Right cardiac atrium (tissue), 5 donors: ENCODE results near the gene TCF20. TPM values are rescaled to one million over a fixed set of nuclear protein-coding genes. Genes with fewer than 3 reads are reported as not detected.

Source experiments
- ATAC-seq, 2 donors: fragments of 200-7000 bp; cut with Tn5 transposase; one replicate each; pipeline versions ENCODE4 v1.8.0 to v1.9.1; 2020; ENCODE audit warnings: moderate library complexity in 2 of 2, mild to moderate bottlenecking in 1 of 2
- DNase-seq, 3 donors: peaks; one replicate each; pipeline ENCODE4 v3.0.0-alpha.2; 2020
- H3K27ac ChIP-seq: one replicate; pipeline ENCODE4 v1.5.1; 2013; ENCODE audit warnings: mild to moderate bottlenecking, low read length, control low read depth, moderate library complexity
- H3K27me3 ChIP-seq: one replicate; pipeline ENCODE4 v1.6.1; 2013; ENCODE audit not compliant: control insufficient read depth, insufficient read depth
- H3K4me1 ChIP-seq: one replicate; pipeline ENCODE4 v1.6.1; 2013; ENCODE audit warnings: low read length; ENCODE audit not compliant: control insufficient read depth, insufficient read depth
- H3K4me3 ChIP-seq: one replicate; pipeline ENCODE4 v1.5.1; 2013; ENCODE audit warnings: low read length, control low read depth
- H3K9me3 ChIP-seq: one replicate; pipeline ENCODE4 v1.6.1; 2013; ENCODE audit warnings: low read length; ENCODE audit not compliant: control insufficient read depth
- WGBS: extraction: QIAGEN DNeasy Blood & Tissue Kit; methylation state at CpG from one replicate; pipeline ENCODE4 v1.1.7; 2013; 5-methylcytosine and 5-hydroxymethylcytosine counted together
- intact Hi-C, 4 donors: fragments of 100-400 bp; cut with DNase I; formaldehyde crosslinking; loops; one replicate each; pipeline versions ENCODE4 v1.11.0 to v1.14.0; 2022 to 2023
- polyA plus RNA-seq: library from polyadenylated mRNA; stranded (reverse); fragments of 200-250 nt; gene quantifications from one replicate; pipeline ENCODE4 v1.2.3, GENCODE V29; 2013
- total RNA-seq, 4 donors: library from RNA; stranded (reverse); fragmentation: NEBNext Ultra II Directional; extraction: Animal tissue kit (Norgen Biotek cat#: 25700); gene quantifications; one replicate each; pipeline ENCODE4 v1.2.1, GENCODE V29; 2021
- donor health status: healthy with polysubstance abuse.
- donor health status: DM: no; HTN: yes; CAD: no.
- donor health status: DM: no; HTN: no; CAD: no.
- donor health status: DM: no; HTN: yes; CAD: no; lungs with severe emphysema.
- donor health status: DM: yes; HTN: yes; CAD: no.

Gene TCF20
- total and polyA plus RNA-seq, 5 donors, result 6.5 to 19.6 (median 17.4) TPM

DNA sequence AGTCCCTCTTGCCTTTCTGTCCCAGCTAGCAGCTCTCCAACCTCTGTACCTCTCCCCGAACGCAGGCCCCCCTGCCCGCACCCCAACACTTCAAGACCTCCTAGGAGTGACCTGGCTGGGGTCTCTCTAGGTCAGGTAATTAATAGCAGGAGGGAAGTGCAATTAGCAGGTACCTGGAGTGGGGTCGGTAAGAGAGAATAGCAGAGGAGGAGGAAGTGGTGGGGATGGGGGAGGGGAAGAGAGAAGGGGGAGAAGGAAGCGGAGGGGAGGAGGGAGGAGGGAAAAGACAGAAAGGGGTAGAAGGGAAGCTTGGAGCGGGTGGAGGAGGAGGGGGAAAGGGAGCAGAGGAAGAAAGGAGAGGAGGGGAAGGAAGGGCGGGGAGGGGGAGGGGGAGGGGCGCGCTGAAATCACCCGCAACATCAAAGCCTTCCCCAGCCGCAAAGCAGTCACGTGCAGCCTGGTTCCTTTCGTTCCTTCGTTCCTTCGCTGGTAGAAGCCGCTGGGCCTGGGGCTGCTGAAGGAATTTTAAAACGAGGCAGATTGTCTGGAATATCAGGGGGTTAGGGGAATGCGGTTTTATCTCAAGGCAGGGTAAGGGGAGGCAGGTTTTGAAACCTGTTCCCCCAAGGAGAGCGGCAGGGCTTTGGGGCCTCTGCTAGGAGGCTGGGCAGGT, 29.3 kb upstream of the TCF20 start:
- Histone ChIP-seq H3K4me1 (peaks cover 2% of the 10 kb centered on the region), H3K9me3 (no peaks in the 10 kb centered on the region), H3K4me3 (no peak overlapping the region), H3K27ac (no peak overlapping the region), H3K27me3 (no peaks in the 10 kb centered on the region)
- peak in 2 of 3 donors; percentile 67 to 70 for DNase-seq
- 28% methylated on average over 19 of the region's 19 CpGs for WGBS
- intact Hi-C loops, result no loop called here
- ATAC-seq, result no peak

DNA sequence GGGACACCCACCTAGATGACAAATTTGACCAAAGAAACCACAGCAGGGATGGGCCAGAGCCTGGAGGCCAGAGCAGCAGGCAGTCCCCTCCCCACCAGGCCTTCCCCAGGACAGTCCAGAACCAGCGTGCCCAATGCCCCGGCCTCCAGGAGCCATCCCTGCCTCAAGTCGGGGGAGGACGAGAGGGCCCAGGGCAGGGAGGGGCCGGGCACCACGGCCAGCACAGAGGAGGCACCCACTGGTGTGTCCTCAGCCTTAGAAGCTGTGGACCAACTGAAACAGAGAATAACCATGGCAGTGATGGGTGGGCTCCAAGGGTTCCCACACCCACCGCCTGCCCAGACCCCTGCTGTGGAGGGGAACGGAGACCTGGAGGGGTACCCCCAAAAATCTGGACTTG, 28.3 kb upstream of the TCF20 start:
- Histone ChIP-seq H3K9me3 (no peaks in the 10 kb centered on the region), H3K27me3 (no peaks in the 10 kb centered on the region), H3K4me3 (no peak overlapping the region), H3K27ac (no peak overlapping the region), H3K4me1 (peaks cover 2% of the 10 kb centered on the region)
- 76% methylated on average over 8 of the region's 8 CpGs for WGBS
- DNase-seq (no peak), ATAC-seq (no peak)
- intact Hi-C loops, result no loop called here

DNA sequence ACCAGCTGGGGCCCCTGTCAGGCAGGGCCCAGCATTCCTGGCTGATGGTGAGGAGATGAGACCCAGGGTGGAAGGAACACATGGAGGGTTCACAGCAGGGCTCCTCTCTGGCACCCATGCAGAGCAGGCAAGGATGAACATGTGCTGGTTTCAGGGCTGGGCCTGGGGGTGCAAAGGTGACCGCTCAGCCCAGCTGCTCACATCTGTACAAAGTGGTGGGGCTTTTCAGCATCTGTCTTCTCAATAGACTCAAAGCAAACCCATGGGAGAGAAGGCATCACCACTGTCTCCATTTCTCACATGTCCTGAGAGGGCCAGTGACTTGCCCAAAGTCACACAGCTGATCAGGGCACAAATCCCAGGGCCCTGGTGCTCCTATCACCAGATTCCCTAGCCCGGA, 27.3 kb upstream of the TCF20 start:
- 74% methylated on average over 2 of the region's 2 CpGs for WGBS
- no peak for DNase-seq
- ATAC-seq, result no peak

GRCh38 chr22:42296883-42297282, 26.4 kb upstream of the TCF20 start:
- Histone ChIP-seq H3K9me3 (no peaks in the 10 kb centered on the region), H3K4me3 (no peak overlapping the region), H3K27me3 (no peaks in the 10 kb centered on the region), H3K4me1 (peaks cover 2% of the 10 kb centered on the region), H3K27ac (no peak overlapping the region)
- intact Hi-C loops, result no loop called here
- ATAC-seq (no peak), DNase-seq (no peak)
- 93% methylated on average over 3 of the region's 3 CpGs for WGBS

More for the DNA sequence above, 27.3 kb upstream of the TCF20 start:
- intact Hi-C loops, result no loop called here
- Histone ChIP-seq H3K27me3 (no peaks in the 10 kb centered on the region), H3K4me1 (peaks cover 2% of the 10 kb centered on the region), H3K4me3 (no peak overlapping the region), H3K27ac (no peak overlapping the region), H3K9me3 (no peaks in the 10 kb centered on the region)

DNA sequence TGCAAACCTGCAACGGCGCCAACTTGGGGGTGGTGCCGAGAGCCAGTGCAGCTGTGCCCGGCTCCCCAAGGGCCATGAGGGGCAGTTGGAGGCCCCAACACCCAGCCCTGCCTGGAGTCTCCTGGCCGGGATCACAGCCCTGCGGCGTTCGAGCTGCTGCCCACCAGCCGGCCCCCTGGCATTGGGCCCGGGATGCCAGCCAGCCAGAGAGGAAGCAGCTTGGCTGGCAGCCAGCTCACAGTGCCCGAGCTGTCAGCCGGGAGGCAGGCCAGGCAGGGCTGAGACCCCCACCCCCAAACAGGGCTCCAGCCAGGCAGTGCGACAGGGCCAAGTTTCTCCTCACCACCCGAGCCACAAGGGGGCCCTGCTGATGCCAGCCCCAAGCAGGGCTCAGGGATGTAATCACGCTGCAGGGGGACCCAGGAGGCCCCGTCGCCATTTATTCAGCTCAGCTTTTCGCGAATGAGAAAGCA, 26.0 kb upstream of the TCF20 start:
- intact Hi-C loops, result no loop called here
- no peaks in the 10 kb centered on the region for H3K27me3 ChIP-seq
- no peak for ATAC-seq
- peaks cover 2% of the 10 kb centered on the region for H3K4me1 ChIP-seq
- 34% methylated on average over 19 of the region's 19 CpGs for WGBS
- peak; percentile 34 to 85 (median 85) for DNase-seq
- no peaks in the 10 kb centered on the region for H3K9me3 ChIP-seq
- no peak overlapping the region for H3K4me3 ChIP-seq
- no peak overlapping the region for H3K27ac ChIP-seq

- Histone ChIP-seq H3K27ac (no peak overlapping the region), H3K4me3 (no peak overlapping the region), H3K4me1 (no peaks in the 10 kb centered on the region), H3K27me3 (no peaks in the 10 kb centered on the region), H3K9me3 (no peaks in the 10 kb centered on the region)
- peak; percentile 50 to 53 for ATAC-seq
- WGBS, result 36% methylated on average over 22 of the region's 22 CpGs
- intact Hi-C loops, result no loop called here
- DNase-seq, result peak; percentile 50 to 87 (median 84)
Measured at GRCh38 chr22:42294034-42294985, 23.9 kb upstream of the TCF20 start.

DNA sequence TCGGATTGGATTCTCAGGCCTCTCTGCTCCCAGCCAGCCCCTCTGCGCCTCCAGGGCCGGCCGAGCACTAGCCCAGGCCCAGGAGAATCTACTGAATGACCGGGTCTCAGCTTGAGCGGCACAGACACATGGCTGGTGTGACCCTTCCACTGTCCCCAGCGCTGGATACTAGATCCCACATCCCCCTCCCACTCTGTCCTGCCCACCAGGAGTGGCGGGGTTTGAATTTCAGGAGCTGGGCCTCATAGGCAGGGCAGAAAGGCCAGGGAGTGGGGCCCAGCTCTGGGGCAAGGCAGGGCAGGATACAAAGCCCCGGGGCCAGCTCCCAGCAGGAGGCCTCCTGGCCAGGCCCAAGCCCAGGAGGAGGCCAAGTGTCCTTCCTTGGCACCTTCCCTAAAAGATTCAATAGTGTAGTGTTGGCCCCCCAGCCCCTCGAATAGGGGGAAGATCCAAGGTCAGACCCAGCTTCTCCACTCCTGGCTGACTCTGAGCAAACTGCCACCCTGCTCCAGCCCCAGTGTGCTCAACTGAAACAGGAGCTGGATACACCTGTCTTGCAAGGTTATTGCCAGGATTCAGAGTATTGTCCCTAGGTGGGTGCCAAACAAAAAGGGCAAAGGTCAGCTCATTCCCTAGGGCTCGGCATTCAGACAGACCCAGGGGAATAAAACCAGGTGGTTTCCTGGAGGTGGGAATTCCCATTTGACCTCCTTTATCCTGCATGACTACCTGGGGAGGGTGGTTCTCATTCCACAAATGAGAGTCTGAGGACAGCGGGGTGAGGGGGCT, 22.5 kb upstream of the TCF20 start:
- no peak for DNase-seq
- 85% methylated on average over 12 of the region's 12 CpGs for WGBS
- H3K4me3 ChIP-seq, result no peak overlapping the region
- H3K27me3 ChIP-seq, result no peaks in the 10 kb centered on the region
- H3K4me1 ChIP-seq, result no peaks in the 10 kb centered on the region
- no peaks in the 10 kb centered on the region for H3K9me3 ChIP-seq
- intact Hi-C loops, result no loop called here
- H3K27ac ChIP-seq, result no peak overlapping the region
- no peak for ATAC-seq

- ATAC-seq (no peak), DNase-seq (no peak)
- intact Hi-C loops, result no loop called here
- Histone ChIP-seq H3K27ac (no peak overlapping the region), H3K9me3 (no peaks in the 10 kb centered on the region), H3K27me3 (no peaks in the 10 kb centered on the region), H3K4me1 (no peaks in the 10 kb centered on the region), H3K4me3 (no peak overlapping the region)
- WGBS, result 90% methylated on average over 6 of the region's 6 CpGs
Measured at GRCh38 chr22:42291287-42291686, 20.8 kb upstream of the TCF20 start.

DNA sequence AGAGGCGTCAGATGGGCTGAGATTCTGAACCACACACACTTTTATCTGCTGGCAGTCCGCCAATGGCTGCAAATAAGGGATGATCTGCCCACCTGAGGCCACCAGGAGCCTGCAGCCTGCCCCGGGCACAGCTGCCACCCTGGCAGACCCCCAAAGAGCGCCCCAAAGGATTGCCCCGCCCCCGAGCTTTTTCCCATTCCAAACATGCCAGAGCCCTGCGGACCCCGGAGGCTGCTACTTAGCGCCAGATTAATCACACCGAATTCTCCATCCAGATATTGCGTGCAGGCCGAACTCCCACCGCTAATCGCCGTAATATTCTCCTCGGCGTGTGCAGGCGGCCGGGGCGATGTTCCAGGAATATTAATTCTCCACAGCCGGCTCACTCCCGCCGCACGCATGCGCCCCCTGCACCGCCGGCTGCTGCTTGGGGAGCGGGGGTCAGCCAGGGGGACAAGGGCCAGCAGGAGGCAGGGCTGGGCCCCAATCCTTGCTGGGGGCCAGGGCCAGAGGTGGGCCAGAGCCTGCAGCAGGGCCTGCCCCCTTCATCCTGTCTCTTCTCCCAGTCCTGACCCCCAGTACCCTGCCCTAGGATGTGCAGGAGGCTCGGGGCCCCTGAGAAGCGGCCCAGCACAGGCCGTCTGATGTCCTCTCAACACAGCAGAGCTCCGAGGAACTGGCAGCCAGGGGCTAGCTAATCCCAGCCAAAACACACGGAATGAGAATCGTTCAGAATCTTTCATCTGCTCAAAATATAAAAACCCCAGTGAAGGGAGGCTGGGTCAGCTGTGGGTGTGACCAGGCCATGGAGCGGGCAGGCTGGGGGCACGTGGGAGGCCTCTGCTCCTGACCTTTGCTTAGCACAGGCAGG, 19.5 kb upstream of the TCF20 start:
- no peaks in the 10 kb centered on the region for H3K27me3 ChIP-seq
- intact Hi-C loops, result no loop called here
- WGBS, result 50% methylated on average over 36 of the region's 36 CpGs
- H3K9me3 ChIP-seq, result no peaks in the 10 kb centered on the region
- H3K4me3 ChIP-seq, result no peak overlapping the region
- H3K27ac ChIP-seq, result no peak overlapping the region
- ATAC-seq (no peak), DNase-seq (peak in 2 of 3 donors; percentile 45 to 58)
- H3K4me1 ChIP-seq, result no peaks in the 10 kb centered on the region

- ATAC-seq, result no peak
- WGBS, result 85% methylated on average over 5 of the region's 5 CpGs
- intact Hi-C loops, result no loop called here
- Histone ChIP-seq H3K27me3 (no peaks in the 10 kb centered on the region), H3K27ac (no peak overlapping the region), H3K4me3 (no peak overlapping the region), H3K4me1 (no peaks in the 10 kb centered on the region), H3K9me3 (no peaks in the 10 kb centered on the region)
- peak in 2 of 3 donors; percentile 11 to 14 for DNase-seq
Measured at GRCh38 chr22:42288791-42289190, 18.3 kb upstream of the TCF20 start.
